GM19328 (cell line): ENCODE data around the gene SLC47A2.
"Not testable (repeated sequence)": the region's sequence is repeated elsewhere in the genome, so short reads cannot be mapped to it uniquely, and the experiment has no call there.

Source experiments
- ATAC-seq: cut with Tn5 transposase; IDR thresholded peaks from one replicate; pipeline ENCODE4 v1.9.1; 2021; ENCODE audit warnings: mild to moderate bottlenecking, moderate library complexity; ENCODE audit not compliant: unreplicated experiment

Gene SLC47A2

DNA sequence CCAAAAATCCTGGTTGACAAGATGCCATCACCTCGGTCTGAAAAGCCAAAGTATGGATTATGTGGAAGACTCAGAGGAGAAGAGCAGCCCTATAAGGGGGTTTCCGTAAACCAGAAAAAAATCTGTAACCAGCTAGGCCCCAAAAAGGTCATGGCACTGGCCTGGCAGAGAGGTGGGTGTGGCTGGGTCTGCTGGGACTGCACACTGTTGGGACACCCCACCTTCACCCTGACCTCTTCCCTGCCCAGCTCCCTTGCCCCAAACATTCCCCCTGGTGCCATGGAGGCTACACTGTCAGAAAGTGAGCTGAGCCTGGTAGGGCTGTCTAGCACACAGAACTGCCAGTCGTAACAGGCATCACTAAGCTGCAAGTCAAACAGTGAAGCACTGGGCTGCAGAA lies 6.5 kb downstream of the SLC47A2 start:
- no peak for ATAC-seq

DNA sequence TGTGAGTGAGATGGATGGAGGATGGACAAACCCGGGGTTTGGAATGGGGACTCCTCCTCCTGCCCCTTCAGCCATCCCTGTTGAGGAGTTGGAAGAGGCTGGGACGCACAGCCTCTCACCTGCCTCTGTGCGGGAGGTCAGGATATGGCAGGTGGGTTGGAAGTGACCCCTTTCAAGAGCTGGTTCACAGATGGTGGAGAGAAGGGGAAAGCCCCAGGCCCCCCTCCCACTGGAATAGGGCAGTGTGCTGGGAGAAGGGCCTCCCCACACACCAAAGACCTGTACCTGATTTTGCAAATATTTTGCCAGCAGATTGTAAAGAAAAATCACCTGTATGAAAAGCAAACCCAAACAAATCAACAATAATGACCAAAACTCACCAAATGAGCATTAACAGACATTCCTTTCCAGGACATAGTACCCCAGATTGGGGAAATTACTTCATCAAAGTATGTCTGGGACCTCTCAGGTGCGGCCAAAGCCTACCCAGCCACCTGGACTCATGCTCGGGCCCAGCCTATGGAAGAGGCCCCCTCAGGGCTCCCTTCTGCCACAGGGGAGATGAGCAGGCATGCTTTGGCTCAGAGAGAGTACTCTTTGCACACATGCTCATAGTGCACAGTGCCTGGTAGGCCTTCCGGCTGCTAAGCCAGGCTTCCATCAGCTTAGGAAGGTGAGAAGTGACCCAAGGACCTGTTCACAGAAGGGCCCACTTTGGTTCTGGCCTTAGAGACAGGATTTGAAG lies 7.8 kb downstream of the SLC47A2 start:
- ATAC-seq = no peak

DNA sequence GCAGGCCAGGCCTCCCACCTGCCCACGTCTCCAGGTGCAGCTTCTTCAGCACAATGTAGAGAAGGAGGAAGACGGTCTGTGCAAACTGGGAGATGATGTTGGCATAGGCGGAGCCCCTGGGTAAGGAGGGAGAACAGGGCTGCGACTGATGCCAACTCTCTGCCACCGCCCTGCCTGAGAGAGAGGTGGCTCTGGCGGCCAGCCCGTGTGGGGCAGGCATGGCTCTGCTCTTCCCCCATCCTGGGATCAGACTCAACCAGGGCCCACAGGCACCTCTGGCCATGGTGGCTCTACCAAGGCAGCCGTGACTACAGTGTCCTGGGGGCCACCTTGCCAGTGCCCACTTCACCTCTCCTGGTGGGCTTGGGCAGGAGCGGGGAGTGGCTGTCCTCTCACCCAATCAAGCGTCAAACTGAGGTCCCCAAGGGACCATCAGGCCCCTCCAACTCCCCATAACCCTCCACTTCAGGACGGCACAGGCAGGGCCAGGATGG lies 8.6 kb downstream of the SLC47A2 start:
- no peak for ATAC-seq

DNA sequence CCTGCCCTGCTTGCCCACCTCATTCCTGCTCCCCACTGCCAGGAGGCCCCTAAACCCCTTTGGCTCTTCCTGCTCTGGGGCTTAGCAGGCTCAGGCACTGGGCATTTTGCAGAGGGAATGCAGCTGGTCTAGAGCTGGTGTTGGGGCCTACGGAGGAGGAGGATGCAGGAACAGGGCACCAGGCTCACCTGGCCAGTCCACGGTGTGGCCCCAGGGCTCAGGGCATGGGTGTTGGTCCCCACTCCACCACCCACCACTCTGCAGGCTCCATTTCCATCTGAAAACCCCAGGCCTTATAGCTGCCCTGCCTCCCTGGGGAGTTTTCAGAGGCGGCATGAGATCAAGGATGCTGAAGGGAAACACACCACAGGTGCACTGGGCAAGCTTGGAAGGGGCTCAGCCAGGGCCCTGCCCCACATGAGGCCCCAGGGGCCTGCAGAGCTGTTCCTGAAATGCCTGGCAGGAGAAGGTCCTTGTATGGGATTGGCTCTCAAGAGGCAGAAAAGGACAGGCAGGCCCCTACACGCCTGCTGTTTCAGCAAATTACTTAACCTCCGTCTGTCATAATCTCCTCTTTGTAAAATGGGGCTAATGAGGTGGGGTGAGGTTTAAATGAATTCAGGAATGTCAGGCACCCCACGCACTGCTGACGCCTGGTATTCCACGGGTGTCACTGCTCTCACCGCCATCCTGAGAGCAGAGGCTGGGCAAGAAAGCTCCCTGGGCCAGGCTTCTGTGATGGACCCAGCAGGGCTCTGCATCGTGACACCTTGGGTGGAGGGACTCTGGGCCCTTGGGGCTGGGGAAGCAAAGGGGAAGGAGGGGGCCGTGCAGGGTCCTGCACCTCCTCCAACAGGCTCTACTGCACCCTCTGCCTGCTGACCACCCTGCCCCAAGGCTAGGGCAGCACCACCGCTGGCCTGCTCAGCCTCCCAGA lies 9.3 kb downstream of the SLC47A2 start:
- no peak for ATAC-seq

DNA sequence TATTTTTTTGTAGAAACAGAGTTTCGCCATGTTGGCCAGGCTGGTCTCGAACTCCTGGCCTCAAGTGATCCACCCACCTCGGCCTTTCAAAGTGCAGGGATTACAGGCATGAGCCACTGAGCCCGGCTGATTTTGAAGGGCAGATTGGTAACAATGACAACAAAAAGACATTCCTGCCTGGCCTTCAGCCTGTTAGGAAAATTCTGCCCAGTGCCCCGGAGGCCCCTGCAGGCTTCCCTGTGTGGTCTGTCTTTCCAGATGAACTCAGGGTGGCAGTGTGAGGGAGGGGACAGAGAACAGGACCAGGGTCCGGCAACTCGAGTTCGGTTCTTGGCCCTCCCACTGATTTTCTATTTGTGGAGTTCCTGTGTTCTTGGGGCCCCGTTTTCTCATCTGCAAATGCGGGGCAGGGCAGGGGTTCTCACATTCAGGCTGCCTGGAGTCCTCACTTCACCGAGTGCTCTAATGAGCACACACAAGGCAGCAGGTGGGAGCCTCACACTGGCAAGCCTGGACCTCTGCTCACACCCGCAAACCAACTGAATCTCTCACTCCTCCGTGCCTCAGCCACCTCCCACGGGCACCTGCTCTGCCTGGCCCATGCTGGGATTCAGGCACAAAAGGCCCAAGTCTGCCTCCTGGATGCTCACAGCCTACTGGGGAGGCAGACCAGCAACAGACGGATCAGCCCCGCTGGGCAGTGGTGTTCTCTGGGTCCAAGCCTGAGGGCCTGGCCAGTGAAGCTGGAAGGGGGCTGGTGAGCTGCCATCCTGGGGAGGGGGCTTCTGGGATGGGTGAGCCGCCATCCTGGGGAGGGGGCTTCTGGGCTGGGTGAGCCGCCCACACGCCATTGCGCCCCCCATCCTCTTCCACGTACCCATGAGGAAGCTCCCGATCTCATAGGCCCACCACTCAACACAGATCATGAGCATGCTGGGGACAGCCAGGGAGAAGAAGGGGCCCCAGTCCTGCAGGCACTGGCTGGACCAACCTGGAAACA lies 10.3 kb downstream of the SLC47A2 start:
- ATAC-seq = no peak

DNA sequence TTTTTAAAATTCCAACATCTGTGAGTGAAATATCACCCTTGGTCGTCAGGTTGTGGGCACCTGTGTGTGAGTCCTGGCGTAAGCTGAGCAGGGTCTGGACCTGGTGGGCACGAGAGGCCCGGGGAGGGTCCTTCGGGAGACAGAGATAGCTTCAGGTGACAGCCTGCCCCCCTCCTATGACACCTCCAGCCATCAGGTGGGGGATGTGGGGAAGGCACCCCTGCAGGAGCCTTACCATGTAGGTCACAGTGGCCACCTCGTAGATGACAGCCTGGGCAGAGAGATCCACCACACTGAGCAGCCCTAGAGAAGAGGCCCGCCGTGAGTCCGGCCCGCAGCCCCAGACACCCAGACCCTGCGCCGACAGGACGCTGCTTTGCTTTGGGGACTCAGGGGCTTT lies 11.2 kb downstream of the SLC47A2 start:
- no peak for ATAC-seq

DNA sequence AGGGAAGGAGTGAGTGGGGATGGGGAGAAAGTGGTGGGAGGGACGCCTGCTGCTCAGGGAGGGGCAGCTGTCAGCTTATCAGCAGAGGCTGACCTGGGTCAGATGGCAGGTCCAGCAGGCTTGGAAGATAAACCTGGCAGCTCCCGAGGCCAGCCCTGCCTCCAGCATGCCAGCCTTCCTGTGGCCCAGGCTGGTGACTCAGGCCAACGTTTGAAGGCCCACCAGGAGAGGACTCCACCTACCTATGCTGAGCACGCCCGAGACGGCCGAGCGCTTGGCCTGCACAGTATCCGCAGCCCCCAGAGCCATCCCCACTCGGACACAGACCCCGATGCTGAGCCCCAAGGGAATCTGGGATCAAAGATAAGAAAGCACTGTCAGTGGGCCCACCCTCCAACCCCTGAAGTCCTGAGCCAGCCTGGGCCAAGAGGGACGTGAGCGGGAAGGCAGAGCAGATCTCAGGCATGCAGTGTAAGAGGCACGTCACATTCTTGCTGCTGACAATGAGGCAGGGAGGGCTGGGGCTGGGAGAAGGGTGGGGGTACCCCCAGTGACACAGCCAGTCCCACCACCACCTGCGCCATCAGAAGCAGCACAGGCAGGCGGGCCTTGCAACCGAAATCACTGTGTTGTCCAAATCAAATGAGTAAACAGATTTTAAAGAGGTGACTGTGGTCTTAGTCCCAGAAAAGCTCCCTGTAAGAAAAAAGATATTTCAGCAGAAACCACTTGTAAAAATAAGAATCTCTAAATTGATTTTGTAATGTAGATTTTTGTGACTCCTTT lies 12.4 kb downstream of the SLC47A2 start:
- ATAC-seq = no peak

DNA sequence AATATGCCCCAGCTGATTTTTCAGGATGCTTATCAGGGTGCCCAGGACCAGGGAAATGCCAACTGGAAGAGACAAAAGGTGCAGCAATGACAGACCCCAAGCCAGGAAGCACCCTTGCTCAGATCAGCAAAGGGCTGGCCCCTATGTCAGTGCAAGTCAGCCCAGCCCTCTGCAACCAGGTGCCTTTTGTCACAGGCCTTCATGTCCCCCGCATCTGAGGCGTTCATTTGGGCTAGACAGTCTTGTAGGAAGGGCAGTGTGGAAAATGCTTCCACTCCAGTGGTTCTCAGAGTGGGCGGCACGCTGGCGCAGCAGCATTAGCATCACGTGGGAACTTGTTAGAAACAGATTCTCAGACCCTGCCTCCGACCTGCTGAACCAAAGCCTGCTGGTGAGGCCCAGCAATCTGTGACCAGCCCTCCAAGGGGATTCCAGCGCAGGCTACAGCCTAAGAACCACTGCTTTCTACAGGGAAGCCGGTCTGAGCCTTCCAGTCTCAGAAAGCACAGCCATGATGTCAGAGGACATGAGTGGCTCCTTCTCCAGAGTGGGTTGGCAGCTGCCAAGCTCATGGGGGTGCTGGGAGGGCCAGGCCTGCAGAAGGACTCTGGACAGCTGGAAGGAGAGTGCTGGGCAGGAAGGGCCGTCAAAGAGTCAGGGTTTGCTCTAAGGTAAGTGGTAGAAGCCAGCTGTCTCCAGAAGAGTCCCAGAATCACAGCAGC lies 13.1 kb downstream of the SLC47A2 start:
- no peak for ATAC-seq

DNA sequence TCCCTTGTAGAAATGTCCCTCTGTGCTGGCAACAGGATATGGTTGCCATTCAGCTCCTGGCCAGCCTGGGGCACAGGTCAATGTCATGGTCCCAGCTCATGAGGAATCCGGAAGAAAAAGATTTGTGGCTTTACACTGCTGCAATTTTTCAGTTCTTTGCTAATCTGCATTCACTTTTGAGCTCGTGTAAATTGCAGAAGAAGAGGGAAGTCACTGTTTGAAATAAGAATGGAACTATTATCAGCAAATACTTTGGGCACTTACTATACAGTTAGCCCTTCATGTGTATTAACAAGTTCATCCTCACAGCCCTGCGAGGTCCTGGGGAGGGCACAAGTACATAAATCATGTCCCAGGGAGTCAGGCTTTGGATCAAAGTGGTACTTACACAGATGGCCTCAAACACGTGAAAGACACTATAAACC lies 14.2 kb downstream of the SLC47A2 start:
- no peak for ATAC-seq

DNA sequence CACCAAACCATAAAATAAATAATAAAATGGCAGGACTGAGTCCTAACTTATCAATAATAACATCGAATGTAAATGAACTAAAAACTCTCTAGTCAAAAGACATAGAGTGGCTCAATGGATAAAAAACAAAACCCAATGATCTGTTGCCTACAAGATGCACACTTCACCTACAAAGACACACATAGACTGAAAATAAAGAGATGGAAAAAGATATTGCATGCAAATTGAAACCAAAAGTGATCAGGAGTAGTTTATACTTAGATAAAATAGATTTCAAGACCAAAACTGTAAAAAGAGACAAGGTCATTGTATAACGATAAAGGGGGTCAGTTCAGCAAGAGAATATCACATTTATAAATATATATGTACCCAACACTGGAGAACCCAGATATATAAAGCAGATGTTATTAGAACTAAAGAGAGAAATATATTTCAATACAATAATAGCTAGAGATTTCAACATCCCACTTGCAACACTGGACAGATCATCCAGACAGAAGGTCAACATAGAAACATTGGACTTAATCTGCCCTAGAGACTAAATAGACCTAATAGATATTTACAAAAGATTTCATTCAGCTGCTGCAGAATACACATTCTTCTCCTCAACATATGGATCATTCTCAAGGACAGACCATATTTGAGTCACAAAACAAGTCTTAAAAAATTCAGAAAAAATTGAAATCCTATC lies 29.8 kb downstream of the SLC47A2 start:
- ATAC-seq = no peak

DNA sequence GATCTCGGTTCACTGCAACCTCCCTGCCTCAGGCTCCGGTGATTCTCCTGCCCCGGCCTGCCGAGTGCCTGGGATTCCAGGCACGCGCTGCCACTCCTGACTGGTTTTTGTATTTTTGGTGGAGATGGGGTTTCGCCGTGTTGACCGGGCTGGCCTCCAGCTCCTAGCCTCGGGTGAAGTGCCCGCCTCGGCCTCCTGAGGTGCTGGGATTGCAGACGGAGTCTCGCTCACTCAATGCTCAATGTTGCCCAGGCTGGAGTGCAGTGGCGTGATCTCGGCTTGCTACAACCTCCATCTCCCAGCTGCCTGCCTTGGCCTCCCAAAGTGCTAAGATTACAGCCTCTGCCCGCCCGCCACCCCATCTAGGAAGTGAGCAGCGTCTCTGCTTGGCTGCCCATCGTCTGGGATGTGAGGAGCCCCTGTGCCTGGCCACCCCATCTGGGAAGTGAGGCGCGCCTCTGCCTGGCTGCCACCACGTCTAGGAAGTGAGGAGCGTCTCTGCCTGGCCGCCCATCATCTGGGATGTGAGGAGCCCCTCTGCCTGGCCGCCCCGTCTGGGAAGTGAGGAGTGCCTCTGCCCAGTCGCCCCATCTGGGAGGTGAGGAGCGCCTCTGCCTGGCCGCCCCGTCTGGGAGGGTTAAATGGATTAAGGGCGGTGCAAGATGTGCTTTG lies 31.3 kb downstream of the SLC47A2 start:
- ATAC-seq = not testable (repeated sequence)

DNA sequence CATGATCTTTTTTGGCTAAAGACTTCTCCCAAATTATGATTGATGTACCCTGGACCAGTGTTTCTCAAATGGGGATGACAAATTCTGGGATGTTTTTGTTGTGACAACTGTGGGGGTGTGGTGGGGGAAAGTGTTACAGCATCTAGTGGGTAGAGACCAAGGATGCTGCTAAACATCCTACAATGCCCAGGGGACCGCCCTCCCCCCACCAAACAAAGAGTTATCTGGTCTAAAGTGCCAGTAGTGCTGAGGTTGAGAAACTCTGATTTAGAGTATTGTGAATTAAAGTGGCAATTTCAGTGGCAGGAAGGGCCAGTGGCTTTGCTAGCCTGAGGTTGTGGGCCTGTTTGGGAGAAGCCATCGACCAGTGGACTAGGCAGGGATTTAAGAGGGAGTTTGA lies 33.3 kb downstream of the SLC47A2 start:
- no peak for ATAC-seq

DNA sequence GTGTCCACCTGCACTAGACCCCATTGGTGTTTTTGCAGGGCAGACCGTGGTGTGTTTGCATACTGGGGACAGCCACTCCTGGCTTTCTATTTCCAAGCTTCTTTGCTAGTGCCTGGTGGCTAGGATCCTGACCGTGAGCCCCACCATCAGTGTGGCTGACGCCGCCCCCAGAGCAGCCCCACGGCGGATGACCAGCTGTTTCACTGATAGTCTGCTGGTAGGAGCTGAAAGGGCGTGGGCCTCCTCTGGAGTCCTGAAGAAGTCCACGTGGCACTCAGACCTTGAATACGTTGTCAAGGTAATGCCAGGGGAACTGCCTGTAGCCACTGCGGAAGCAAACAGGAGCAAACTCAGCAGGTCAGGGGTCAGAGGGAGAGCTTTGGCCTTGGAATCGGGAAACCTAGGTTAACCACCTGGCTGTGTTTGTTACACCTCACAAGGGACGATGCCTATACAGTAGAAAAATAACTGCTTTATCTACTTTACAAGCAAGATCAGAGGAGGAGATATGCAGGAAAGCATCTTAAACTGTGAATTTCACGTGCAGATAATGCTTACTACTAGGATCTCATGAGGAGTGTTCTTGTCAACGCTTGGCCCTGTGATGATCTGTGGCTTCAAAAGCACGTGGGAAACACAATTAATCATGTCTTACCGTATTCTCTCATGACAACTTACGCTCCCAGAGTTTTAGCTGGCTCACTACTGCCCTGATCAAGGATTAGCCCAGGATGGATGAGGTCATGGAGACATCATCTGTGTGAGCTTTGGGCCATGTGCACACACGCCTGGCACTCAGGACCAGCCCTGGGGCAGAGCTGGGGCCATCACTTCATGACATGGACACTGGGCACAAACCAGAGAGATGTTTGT lies 37.6 kb downstream of the SLC47A2 start:
- ATAC-seq = no peak

DNA sequence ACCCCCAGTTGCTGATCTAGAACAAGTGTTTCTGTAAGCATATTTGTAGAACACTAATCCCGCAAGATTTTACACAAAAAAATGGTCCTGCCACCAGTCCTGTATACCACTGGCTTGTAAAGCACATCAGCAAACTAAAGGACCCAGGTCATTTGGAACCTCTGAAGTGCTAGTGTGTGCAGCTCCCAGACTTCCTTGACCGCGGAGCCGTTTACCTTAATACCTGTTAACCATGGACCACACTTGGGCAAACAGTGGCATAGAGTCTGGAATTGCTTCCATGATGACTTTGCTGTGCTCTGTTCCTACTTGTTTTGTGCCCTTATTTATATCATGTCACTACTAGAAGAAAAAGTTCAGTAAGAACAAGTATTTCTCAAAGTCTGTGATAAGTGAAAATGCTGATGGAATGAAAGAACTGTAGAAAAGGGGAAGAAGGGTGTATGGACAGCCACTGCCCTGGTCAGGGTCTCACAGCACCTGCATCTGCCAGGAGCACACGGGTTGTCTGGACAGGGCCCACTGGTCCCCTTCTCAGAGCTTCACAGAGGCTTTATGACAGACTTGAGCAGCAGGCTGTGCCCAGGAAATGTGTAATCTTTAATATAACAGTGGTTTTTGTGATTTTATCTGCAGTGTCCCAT lies 38.5 kb downstream of the SLC47A2 start:
- no peak for ATAC-seq

DNA sequence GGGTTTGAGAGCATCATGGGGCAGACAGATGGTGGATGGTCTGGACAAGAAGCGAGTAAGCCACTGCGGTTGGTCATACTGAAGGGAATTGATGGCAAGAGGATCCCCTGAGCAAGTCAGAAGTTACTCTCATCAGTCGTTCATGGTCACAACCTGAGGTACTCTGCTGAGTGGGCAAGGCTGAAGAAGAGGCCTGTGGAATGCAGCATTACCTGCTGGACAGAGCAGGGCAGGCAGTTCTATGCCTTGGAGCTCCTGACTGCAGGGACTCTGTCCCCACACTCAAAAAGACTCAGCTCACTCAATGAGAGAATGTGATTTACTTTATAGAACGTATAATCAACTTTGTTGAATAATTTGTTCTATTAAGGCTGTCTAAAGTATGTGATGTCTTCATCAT lies 39.5 kb downstream of the SLC47A2 start:
- ATAC-seq = no peak

DNA sequence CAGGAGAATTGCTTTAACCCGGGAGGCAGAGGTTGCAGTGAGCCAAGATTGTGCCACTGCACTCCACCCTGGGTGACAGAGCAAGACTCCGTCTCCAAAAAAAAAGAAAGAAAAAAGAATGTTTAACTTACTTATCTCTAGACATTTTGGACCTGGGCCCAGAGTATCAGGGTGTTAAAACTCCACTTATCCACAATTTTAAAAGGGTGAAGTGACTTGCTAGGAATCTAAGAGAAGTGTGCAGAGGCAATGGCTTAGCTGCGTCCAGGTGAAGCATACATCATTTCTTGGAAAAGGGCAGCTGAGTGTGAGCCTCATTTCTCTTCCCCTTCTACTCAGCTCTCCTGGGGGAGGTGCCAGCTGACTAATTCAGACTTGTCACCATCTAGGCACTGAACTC lies 42.8 kb downstream of the SLC47A2 start:
- no peak for ATAC-seq
